Measurements from ENCODE around the gene HCRTR1.

HCRTR1 gene

DNA sequence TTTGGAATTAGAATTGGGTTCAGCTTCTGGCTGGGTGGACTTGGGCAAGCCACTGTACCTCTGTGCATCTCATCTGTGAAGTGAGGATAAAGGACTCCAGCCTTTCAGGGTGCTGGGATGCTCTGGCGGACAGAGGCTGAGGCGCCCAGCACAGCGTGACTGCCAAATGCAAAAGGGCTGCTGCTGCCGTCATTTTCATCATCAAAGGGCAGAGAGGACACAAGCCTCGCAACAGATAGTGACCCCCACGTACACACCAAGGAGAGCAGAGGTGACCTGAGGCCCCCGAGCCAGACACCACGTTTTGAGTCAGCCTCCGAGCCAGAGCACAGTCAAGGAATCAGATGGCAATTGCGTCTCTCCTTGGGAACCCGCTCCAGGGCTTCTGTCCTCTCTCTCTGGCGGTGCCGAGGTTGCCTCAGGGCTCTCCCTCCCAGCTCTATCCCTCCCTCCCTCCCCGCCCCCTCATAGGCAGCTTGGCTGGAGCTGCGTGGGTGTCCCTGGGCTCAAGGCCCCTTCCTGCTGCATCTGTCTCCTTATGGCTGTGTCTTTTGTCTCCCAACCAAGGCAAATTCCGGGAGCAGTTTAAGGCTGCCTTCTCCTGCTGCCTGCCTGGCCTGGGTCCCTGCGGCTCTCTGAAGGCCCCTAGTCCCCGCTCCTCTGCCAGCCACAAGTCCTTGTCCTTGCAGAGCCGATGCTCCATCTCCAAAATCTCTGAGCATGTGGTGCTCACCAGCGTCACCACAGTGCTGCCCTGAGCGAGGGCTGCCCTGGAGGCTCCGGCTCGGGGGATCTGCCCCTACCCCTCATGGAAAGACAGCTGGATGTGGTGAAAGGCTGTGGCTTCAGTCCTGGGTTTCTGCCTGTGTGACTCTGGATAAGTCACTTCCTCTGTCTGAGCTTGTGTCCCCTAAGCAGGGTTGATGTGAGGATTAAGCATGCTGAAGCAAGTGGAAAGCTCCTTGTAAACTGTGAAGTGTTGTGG lies 9.0 kb downstream of the HCRTR1 start:
- DNase-seq: no peak

DNA sequence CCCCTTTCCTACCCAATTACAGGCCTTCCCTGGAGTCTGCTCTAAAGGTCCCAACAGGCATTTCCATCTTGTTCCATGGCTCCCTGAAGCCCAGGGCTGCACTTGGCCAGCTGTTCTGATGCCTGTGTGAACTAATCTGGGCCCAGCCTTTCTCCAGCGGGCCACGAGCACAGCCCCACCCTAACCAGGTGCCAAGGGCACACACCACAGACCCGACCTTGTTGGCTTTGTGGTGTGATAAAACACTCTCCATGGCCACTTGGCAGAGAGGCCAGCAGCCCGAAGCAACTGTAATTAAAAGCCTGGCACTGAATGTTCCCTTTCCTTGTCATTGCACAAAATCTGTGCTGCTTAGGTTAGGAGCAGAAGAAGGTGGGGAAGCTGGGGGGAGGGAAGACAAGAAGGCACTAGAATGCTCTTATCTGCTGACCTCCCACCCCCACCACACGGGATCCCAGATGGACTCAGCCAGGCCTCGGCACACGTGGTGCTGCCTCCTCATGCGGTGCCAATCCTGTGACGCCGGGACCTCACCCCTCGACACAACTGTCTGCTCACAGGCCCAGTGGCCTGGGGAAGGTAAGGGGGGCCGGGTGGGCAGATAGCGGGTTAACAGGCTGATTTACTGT lies 9.9 kb downstream of the HCRTR1 start:
- DNase-seq: no peak

DNA sequence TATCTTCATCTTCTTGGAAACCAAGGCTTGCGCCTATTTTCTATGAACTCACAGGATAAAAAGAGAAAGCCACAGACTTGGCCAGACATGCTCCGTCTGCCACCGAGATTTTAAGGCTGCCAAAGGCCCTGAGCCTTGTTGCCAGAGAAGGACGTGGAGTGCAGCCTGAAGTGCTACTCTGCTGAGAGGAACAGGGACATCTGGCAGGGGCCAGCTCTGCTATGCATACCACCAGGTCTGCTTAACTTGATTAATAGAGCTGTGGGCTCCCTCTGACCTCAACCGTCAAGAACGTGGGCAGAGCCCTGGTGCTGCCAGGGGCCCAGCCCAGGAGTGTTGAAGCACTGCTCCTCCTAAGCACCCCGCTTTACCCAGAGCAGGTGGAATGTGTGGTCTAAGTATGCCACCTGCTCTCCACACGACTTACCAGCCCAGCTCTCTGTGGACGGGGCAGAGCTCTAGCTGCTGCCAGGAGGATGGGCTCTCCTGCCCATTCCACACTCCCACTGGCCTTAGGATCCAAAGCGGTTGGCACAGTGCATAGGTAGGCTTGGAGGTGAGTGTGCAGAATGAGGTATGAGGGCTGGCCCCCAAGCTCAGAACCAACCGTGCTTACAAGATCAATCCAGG lies 10.6 kb downstream of the HCRTR1 start:
- no peak for DNase-seq

- no peak for DNase-seq
Observed at GRCh38 chr1:31628931-31629556, 11.6 kb downstream of the HCRTR1 start.

DNA sequence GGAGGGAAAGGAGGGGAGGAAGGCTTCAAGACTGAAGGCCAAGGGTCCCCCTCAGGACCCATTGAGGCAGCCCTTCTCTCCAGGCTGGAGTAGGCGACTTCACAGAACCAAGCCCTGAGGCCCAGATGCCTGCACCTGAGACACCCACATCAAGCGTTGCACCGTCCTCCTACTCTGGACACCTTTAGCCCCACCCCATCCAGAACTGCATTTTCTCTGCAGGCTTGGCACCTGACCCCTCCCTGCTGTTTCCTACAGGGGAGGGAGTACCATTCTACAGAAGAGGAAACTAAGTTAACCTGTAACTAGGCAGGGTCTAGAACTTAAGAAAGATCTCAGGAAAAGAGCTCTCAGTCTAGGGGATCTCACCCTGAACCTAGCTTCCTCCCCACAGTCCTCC lies 15.2 kb downstream of the HCRTR1 start:
- no peak for DNase-seq

GRCh38 chr1:31633117-31633516 lies 15.6 kb downstream of the HCRTR1 start:
- DNase-seq: no peak

DNA sequence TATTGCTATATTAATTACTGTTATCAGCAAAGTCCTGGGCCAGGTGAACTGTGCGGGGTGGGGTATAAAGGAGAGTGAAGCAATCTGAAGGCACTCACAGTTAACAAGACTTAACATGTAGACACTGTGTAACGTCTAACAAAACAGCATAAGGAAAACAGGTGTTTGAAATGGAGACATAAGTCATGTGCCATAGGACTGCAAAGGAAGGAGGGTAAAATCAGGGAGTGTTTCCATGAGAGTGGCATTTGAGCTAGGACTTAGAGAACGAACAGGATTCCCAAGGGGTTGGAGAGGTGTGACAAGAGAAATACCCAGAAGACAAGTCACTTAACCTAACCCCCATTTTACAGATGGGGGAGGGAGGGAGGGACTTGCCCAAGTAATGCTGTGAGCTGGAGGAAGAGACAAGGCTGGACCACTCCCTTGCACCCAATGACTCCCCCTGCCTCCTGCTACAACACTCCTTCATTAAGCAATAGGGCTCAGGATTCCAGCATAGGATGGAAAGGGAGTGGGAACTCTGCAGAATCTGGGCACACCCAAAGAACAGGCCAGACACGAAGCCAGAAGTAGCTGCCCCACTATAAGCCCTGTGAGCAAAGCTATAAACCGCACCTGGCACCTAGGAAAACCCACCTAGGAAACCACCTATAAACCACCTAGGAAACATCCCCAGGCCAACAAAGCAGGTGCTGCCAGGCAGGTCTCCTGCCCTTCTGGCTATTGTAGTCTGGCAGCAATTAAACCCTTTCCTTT lies 20.6 kb downstream of the HCRTR1 start:
- DNase-seq: no peak

GRCh38 chr1:31639543-31639942 lies 22.1 kb downstream of the HCRTR1 start:
- no peak for DNase-seq

DNA sequence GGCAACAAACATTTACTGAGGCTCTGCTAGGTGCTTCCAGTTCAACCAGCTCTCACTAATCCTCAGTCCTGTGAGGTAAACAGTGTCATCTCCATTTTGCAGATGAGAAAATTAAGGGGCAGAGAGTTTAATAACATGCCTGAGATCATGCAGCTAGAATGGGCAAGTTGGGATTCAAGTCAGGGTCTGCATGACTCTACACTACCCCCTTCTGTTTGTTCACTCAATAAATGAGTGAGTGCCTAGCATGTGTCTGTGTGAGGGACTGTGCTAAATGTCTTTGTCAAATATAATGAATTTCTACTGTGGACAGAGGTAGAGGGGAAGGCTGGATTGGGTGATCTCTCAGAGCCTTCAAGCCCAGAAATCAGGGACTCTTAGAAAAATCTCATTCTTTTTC lies 22.7 kb downstream of the HCRTR1 start:
- DNase-seq: no peak

- no peak for DNase-seq
Observed at GRCh38 chr1:31640964-31641363, 23.5 kb downstream of the HCRTR1 start.

DNA sequence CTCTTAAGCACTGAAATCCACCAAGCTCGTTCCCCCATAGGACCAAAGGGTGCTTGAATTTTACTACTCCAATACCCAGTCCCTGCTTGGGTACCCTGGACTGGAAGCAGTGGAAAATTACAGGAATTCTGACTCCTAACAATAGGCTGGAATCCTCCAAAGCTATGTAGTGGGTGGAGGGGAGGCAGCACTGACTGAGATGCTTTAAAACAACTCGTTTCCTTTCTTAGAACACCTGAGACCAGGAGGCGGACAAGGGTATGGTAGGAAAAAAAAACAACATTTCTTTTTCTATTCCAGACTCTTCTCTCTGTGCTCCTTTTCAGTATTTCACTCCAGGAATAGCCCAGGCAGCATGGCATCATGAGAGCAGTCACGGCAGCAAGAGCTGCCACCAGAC lies 24.9 kb downstream of the HCRTR1 start:
- no peak for DNase-seq

- no peak for DNase-seq
Observed at GRCh38 chr1:31642897-31643296, 25.4 kb downstream of the HCRTR1 start.

- no peak for DNase-seq
Observed at GRCh38 chr1:31643976-31644559, 26.6 kb downstream of the HCRTR1 start.

- peak; percentile 99 for DNase-seq
Observed at GRCh38 chr1:31644560-31645273, 27.2 kb downstream of the HCRTR1 start, which contains the start of gene PEF1. Gene PEF1, minus strand, starts transcription at chr1:31644876. Its CDS starts 12 bp downstream, at chr1:31644864.

DNA sequence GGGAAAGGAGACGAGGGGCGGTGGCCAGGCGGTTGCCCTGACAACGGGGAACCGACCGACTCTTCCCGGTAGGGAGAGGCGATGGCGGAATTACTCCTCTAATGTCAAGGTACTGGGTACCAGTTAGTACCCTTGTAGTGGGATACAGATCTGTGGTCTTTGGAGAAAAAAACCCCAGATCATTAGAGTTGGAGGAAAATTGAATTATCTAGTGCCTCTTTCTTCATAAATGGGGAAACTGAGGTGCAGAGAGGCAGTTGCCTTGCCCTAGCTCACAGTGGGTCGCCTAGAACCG lies 27.7 kb downstream of the HCRTR1 start:
- no peak for DNase-seq

DNA sequence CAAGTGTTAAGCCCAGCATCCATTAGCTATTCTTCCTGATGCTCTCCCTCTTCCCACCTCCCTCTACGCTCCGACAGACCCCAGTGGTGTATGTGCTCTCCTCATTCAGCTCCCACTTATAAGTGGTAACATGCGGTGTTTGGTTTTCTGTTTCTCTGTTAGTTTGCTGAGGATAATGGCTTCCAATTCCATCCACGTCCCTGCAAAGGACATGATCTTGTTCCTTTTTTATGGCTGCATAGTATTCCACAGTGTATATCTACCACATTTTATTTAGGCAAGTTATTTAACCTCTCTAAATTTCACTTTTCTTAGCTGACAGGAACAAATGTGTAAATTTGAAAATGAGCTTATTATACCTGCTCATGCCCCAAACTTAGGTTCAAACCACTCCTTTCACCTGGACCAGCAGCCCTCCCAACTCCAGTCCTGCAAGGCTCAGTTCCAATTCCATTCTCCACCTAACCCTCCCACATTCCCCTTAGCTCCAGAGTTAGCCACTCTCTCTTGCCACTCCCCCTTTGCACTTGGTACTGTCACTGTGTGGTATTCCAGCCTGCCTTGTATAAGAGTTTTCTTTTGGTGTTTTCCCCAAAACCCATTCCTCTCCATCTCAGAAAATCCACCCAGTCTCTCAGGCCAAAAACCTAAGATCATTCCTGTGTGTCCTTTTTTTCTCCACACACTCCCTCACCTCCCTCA lies 28.9 kb downstream of the HCRTR1 start:
- no peak for DNase-seq

DNA sequence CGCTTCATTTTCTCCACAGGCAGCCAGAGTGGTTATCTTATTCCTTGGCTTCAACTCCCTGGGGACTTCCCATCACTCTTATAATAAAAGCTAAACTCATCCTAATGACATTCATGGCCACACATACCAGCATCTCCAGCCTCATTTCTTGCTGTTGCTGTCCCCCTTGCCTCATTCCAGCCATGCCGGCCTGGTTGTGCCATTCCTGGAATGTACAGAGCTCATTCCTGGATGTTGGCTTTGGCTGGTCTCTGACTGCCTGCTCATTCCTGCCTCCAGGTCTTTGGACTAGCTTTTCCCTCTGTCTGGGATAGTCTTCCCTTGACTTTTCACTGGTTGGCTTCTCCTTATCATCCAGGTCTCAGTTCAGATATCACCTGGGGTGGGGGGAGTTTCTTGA lies 29.6 kb downstream of the HCRTR1 start:
- DNase-seq: no peak

DNA sequence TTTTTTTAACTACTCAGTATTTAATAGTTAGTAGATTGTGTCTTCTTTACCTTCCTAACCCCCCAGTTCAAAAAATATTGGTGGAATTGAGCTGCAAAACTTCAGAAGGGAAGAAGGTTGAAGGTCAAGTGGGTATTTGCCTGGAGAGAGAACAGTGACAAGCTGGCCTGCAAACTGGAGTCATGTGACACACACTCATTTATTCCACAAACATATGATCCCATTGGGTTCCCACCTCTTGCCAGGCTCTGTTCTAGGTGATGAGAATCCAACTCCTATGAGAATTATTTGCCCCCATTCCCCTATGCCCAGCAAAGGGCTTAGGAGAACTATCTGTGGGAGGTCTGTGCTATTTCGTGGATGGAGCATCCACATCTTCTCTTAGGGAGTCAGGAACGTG lies 30.7 kb downstream of the HCRTR1 start:
- no peak for DNase-seq

- no peak for DNase-seq
Observed at GRCh38 chr1:31648641-31649357, 31.3 kb downstream of the HCRTR1 start.
